Skeletal muscle tissue (tissue), 5 donors: ENCODE measurements around the gene TFR2. TPM values are rescaled to one million over a fixed set of nuclear protein-coding genes. Genes with fewer than 3 reads are reported as not detected.

ENCODE experiments used
- H3K27ac ChIP-seq: one replicate; pipeline ENCODE4 v1.7.0; 2013; ENCODE audit warnings: mild to moderate bottlenecking, low read depth, low read length, inconsistent platforms
- H3K27me3 ChIP-seq, 3 donors: one replicate each; pipeline ENCODE4 v1.7.0; 2013; ENCODE audit warnings: low read length in 3 of 3; ENCODE audit not compliant: control insufficient read depth in 3 of 3, insufficient read depth in 3 of 3
- H3K36me3 ChIP-seq, 3 donors: one replicate each; pipeline ENCODE4 v1.7.0; 2013; ENCODE audit warnings: low read length in 3 of 3; ENCODE audit not compliant: control insufficient read depth in 3 of 3, insufficient read depth in 3 of 3
- H3K4me1 ChIP-seq, 3 donors: one replicate each; pipeline ENCODE4 v1.7.0; 2013; ENCODE audit warnings: low read length in 3 of 3, mild to moderate bottlenecking in 3 of 3; ENCODE audit not compliant: control insufficient read depth in 3 of 3, insufficient read depth in 3 of 3
- H3K4me3 ChIP-seq, 3 donors: one replicate each; pipeline ENCODE4 v1.7.0; 2013; ENCODE audit warnings: low read length in 3 of 3
- H3K9ac ChIP-seq, 3 donors: one replicate each; pipeline ENCODE4 v1.7.0; 2013; ENCODE audit warnings: low read length in 3 of 3, mild to moderate bottlenecking in 3 of 3, moderate library complexity in 2 of 3, low read depth in 1 of 3
- H3K9me3 ChIP-seq, 3 donors: one replicate each; pipeline ENCODE4 v1.7.0; 2013; ENCODE audit warnings: low read length in 3 of 3; ENCODE audit not compliant: control insufficient read depth in 3 of 3
- small RNA-seq: library from RNA; depleted of rRNA; stranded (forward); fragments of <200 nt; gene quantifications from one replicate; pipeline ENCODE3, GENCODE V24; 2014
- total RNA-seq: library from RNA; depleted of rRNA; stranded (reverse); fragments of >200 nt; gene quantifications from one replicate; pipeline ENCODE4 v1.2.3, GENCODE V29; 2014
- donor health status: Osteomylitis.

TFR2 gene
- total RNA-seq, 1 donor from 2014 or later = 1.0 TPM

DNA sequence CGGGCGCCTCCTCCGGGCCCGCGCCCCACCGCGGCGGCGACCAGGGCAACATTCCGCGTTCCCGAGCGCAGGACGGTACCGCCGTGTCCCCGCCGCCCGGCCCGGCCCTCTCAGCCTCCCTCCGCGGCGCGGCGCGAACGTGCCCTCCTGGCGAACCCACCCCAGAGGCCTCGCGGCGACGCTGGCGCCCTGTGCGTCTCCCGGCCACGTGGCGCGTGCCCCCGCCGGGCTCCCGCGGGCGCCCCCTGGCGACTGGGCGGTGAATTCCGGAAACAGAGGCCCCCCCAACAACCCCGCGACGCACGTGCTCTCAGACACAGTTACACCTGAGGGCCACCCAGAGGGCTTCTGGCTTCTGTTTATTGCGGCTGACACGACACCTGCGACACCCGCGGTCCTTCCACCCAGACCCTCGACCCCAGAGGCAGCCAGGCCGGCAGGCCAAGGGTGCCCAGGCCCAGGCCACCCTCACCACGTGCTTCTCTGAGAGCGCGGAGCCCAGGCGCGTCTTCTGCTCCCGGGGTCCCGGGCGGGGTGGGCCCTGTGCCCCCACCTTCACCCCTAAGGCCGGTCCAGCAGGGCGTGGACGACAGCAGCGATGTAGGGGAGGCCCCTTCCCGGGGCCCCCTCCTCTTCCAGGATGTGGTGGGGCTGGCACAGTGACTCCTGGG lies 67.5 kb downstream of the TFR2 start, which contains the start of gene SAP25:
SAP25 (minus strand) TSS at position 210 of the 671 bp plus-strand sequence; CDS start at position 52, 158 bp downstream.
- H3K9me3 ChIP-seq = no peaks in the 10 kb centered on the region
- peaks cover 11 to 50% (median 44%) of the 10 kb centered on the region in 3 donors for H3K27me3 ChIP-seq
- no peak within 1 kb of the TSS for H3K9ac ChIP-seq
- peaks cover 39 to 40% (median 40%) of the 10 kb centered on the region in 3 donors for H3K36me3 ChIP-seq
- peaks cover 4 to 11% (median 6%) of the 10 kb centered on the region in 3 donors for H3K4me1 ChIP-seq
- no peak within 1 kb of the TSS for H3K4me3 ChIP-seq
- H3K27ac ChIP-seq = no peak within 1 kb of the TSS

- no peaks in the 10 kb centered on the region for H3K9me3 ChIP-seq
- H3K4me1 ChIP-seq = peaks cover 4 to 14% (median 6%) of the 10 kb centered on the region in 3 donors
- peaks cover 11 to 49% (median 40%) of the 10 kb centered on the region in 3 donors for H3K27me3 ChIP-seq
- peaks cover 32 to 33% (median 33%) of the 10 kb centered on the region in 3 donors for H3K36me3 ChIP-seq
- H3K27ac ChIP-seq = no peak overlapping the region
- no peak overlapping the region for H3K9ac ChIP-seq
- H3K4me3 ChIP-seq = no peak overlapping the region
These were observed 68.2 kb downstream of the TFR2 start for GRCh38 chr7:100572949-100573675.

GRCh38 chr7:100572281-100572948 lies 68.9 kb downstream of the TFR2 start:
- peaks cover 25 to 26% (median 26%) of the 10 kb centered on the region in 3 donors for H3K36me3 ChIP-seq
- H3K27me3 ChIP-seq = peaks cover 11 to 43% (median 40%) of the 10 kb centered on the region in 3 donors
- H3K4me3 ChIP-seq = no peak overlapping the region
- no peaks in the 10 kb centered on the region for H3K9me3 ChIP-seq
- no peak overlapping the region for H3K27ac ChIP-seq
- peaks cover 4 to 14% (median 6%) of the 10 kb centered on the region in 3 donors for H3K4me1 ChIP-seq
- no peak overlapping the region for H3K9ac ChIP-seq

DNA sequence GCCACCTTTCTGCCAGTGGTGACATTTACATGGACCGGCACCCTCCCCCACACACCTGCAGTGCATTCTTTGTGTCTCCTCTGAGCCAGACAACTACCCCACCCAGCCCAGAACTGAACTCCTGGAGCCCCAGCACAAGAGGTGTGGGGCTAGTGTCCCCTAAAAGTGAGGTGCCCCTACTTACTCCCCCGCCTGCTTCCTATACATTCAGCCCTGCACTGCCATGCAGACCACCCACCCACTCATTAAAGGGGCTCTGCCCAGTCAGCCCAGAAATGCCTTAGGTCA lies 69.6 kb downstream of the TFR2 start:
- Histone ChIP-seq H3K27ac (no peak overlapping the region), H3K4me3 (no peak overlapping the region), H3K4me1 (peaks cover 4 to 14% (median 6%) of the 10 kb centered on the region in 3 donors), H3K9me3 (no peaks in the 10 kb centered on the region), H3K9ac (no peak overlapping the region), H3K27me3 (peaks cover 11 to 43% (median 40%) of the 10 kb centered on the region in 3 donors), H3K36me3 (peaks cover 20 to 21% (median 21%) of the 10 kb centered on the region in 3 donors)

- H3K27me3 ChIP-seq = peaks cover 11 to 38% (median 36%) of the 10 kb centered on the region in 3 donors
- no peak overlapping the region for H3K4me3 ChIP-seq
- peaks cover 14 to 16% (median 15%) of the 10 kb centered on the region in 3 donors for H3K36me3 ChIP-seq
- H3K9me3 ChIP-seq = no peaks in the 10 kb centered on the region
- no peak overlapping the region for H3K27ac ChIP-seq
- H3K9ac ChIP-seq = no peak overlapping the region
- H3K4me1 ChIP-seq = peaks cover 4 to 14% (median 6%) of the 10 kb centered on the region in 3 donors
These were observed 70.2 kb downstream of the TFR2 start for GRCh38 chr7:100570954-100571828.

Small RNA genes lying within 50 kb of the gene (small RNA-seq; reads per million reads assigned to genes)
- not detected for gene SAP25

Other genes starting within 250 kb of the TFR2 start
- gene ZCWPW1, start 212.8 kb downstream of the TFR2 start, total RNA-seq = 3.1 TPM
- 30.8 TPM for gene MEPCE, start 211.7 kb downstream of the TFR2 start, total RNA-seq
- 5.2 TPM for gene PPP1R35, start 205.1 kb downstream of the TFR2 start, total RNA-seq
- gene SPACDR, start 177.3 kb downstream of the TFR2 start, total RNA-seq = not detected
- 13.6 TPM for gene TSC22D4, start 162.3 kb downstream of the TFR2 start, total RNA-seq
- gene NYAP1, start 157.6 kb downstream of the TFR2 start, total RNA-seq = 3.1 TPM
- gene AGFG2, start 102.3 kb downstream of the TFR2 start, total RNA-seq = 3.1 TPM
- gene SAP25, start 67.7 kb downstream of the TFR2 start, total RNA-seq = not detected
- 6.3 TPM for gene LRCH4, start 55.4 kb downstream of the TFR2 start, total RNA-seq
- gene FBXO24, start 55.2 kb downstream of the TFR2 start, total RNA-seq = 1.0 TPM
- gene PCOLCE, start 39.2 kb downstream of the TFR2 start, total RNA-seq = 91.9 TPM
- 2.6 TPM for gene MOSPD3, start 29.0 kb downstream of the TFR2 start, total RNA-seq
- not detected for gene ACTL6B, start 14.9 kb upstream of the TFR2 start, total RNA-seq
- gene GNB2, start 32.2 kb upstream of the TFR2 start, total RNA-seq = 48.5 TPM
- gene GIGYF1, start 52.7 kb upstream of the TFR2 start, total RNA-seq = 12.0 TPM
- 27.7 TPM for gene POP7, start 64.6 kb upstream of the TFR2 start, total RNA-seq
- gene EPO, start 78.9 kb upstream of the TFR2 start, total RNA-seq = not detected
- not detected for gene ZAN, start 92.0 kb upstream of the TFR2 start, total RNA-seq
- 72.5 TPM for gene EPHB4, start 186.0 kb upstream of the TFR2 start, total RNA-seq
- 24.5 TPM for gene SLC12A9, start 211.2 kb upstream of the TFR2 start, total RNA-seq
- gene TRIP6, start 225.8 kb upstream of the TFR2 start, total RNA-seq = 25.6 TPM
- gene SRRT, start 233.6 kb upstream of the TFR2 start, total RNA-seq = 25.1 TPM
- gene UFSP1, start 248.2 kb upstream of the TFR2 start, total RNA-seq = 5.7 TPM